Smooth muscle cell of the coronary artery (primary cell): Measurements from ENCODE around the gene RAB31. TPM values are rescaled to one million over a fixed set of nuclear protein-coding genes. Genes with fewer than 3 reads are reported as not detected.

Source experiments
- total RNA-seq: library from RNA; depleted of rRNA; stranded (reverse); fragments of >200 nt; gene quantifications from 2 replicates; pipeline ENCODE4 v1.2.3, GENCODE V29; 2014; ENCODE audit warnings: low replicate concordance

The RAB31 gene
- total RNA-seq = 54.3 and 72.1 TPM in 2 replicates

GRCh38 chr18:9708057-9708433 is at the start of gene RAB31:
TSS of gene RAB31 (plus strand) at chr18:9708301. CDS start at chr18:9708406, 105 bp downstream.

GRCh38 chr18:9885170-9886004 is 177.3 kb downstream of the RAB31 start, which contains the start of gene TXNDC2:
TSS of gene TXNDC2 (plus strand) at chr18:9885973. CDS start at chr18:9886681, 708 bp downstream.

Other genes starting within 250 kb of the RAB31 start
- 42.1 and 60.5 TPM in 2 replicates for gene RALBP1, start 232.8 kb upstream of the RAB31 start, total RNA-seq
- 77.9 and 159 TPM in 2 replicates for gene PPP4R1, start 93.7 kb upstream of the RAB31 start, total RNA-seq
- not detected in 2 replicates for gene TXNDC2, start 177.7 kb downstream of the RAB31 start, total RNA-seq
- 110 and 232 TPM in 2 replicates for gene VAPA, start 205.7 kb downstream of the RAB31 start, total RNA-seq